Measurements from ENCODE around the gene ZDHHC18.
"Not testable (repeated sequence)": the region's sequence is repeated elsewhere in the genome, so short reads cannot be mapped to it uniquely, and the experiment has no call there.

The ZDHHC18 gene

GRCh38 chr1:26791148-26791547 lies 35.3 kb upstream of the ZDHHC18 start:
- no peak for DNase-seq (ENCODE audit: low read depth)

GRCh38 chr1:26791626-26792025 lies 34.9 kb upstream of the ZDHHC18 start:
- no peak for DNase-seq (ENCODE audit: low read depth)

GRCh38 chr1:26792924-26793323 lies 33.6 kb upstream of the ZDHHC18 start:
- DNase-seq (ENCODE audit: low read depth), result no peak

GRCh38 chr1:26794391-26794790 lies 32.1 kb upstream of the ZDHHC18 start:
- DNase-seq (ENCODE audit: low read depth), result no peak

DNA sequence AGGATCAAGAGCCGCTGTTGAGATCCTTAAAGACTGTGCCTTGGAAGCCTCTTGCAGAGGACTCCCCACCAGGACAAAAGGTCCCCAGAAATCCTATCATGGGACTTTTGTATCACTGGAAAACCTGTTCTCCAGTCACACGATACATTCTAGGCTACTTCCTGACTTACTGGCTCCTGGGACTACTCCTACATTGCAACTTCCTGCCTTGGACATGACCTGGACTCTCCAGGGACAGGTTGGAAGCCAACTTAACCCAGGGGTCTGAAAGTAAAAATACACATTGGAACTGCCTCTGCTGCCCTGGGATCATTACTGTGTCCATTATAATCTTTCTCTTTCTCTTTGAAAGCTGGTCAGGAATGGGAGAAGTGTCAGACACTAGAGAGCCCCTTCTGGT lies 28.9 kb upstream of the ZDHHC18 start:
- DNase-seq (ENCODE audit: low read depth), result no peak

GRCh38 chr1:26799479-26800142 lies 26.9 kb upstream of the ZDHHC18 start:
- DNase-seq (ENCODE audit: low read depth), result no peak

DNA sequence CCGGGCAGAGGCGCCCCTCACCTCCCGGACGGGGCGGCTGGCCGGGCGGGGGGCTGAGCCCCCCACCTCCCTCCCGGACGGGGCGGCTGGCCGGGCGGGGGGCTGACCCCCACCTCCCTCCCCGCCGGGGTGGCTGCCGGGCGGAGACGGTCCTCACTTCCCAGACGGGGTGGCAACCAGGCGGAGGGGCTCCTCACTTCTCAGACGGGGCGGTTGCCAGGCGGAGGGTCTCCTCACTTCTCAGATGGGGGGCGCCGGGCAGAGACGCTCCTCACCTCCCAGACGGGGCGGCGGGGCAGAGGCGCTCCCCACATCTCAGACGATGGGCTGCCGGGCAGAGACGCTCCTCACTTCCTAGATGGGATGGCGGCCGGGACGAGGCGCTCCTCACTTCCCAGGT lies 22.6 kb upstream of the ZDHHC18 start:
- DNase-seq (ENCODE audit: low read depth), result not testable (repeated sequence)

GRCh38 chr1:26810105-26810504 lies 16.4 kb upstream of the ZDHHC18 start:
- peak; percentile 65 for DNase-seq (ENCODE audit: low read depth)

- DNase-seq (ENCODE audit: low read depth), result no peak
Observed at GRCh38 chr1:26811057-26811456, 15.4 kb upstream of the ZDHHC18 start.

DNA sequence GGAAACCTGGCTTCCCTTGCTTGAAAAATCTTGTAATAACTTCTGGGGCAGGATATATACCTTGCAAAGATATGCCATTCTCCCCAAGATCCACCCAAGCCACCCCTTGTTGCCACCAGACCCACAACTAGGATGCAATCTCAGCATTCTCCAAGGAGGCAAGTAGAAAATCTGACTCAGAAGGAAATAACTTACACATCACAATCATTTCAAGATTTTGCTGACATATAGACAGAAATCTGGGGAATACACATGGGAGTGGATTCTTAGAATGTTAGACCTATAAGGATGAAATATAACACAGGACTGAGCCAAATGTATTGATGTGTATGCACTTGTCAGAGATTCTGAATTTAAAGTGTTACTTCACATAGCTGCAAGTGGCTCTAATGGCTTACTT lies 14.8 kb upstream of the ZDHHC18 start:
- DNase-seq (ENCODE audit: low read depth), result no peak

DNA sequence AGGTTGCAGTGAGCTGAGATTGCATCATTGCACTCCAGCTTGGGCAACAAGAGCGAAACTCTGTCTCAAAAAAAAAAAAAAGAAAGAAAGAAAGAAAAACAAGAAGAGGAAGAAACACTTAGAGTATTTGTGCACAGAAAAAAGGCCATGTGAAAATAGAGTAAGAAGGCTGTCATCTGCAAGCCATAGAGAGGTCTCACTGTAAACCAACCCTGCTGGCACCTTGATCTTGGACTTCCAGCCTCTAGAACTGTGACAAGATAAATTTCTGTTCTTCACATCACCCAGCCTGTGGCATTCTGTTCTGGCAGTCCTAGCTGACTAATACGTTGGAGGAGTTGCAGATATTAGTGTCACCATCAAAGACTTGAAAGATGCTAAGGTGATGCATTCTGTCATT lies 12.1 kb upstream of the ZDHHC18 start:
- no peak for DNase-seq (ENCODE audit: low read depth)

DNA sequence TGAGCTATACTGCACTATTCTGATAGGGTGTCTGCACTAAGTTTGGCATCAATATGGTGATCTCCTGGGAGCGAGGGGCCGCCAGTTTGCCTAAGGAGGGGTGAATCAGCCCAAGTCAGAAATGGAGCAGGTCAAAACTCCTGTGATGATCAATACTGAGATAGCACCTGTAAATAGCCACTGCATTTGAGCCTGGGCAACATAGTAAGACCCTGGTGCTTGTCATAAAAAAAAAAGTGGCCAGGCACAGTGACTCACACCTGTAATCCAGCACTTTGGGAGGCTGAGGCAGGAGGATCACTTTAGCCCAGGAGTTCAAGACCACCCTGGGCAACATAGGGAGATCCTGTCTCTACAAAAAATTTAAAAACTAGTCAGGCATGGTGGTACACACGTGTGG lies 11.6 kb upstream of the ZDHHC18 start:
- no peak for DNase-seq (ENCODE audit: low read depth)

DNA sequence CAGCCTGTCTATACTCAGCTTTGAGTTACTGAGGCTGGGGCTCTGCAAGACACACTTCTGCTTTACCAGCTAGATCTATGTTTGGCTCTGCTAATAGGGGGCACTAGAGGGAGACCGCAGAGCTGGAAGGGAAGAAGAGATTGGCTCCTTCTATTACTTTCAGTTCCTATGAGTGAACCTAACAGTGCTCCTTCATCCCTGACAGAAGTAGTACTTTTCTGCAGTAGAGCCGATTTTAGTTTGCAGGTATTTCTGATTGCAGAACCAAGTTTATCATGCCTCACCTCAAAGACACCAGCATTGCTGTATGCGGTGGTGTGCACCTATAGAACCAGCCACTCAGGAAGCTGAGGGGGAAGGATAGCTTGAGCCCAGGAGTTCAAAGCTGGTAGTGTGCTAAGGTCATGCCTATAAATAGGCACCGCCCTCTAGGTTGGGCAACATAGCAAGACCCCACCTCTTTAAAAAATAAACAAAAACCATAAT lies 5.7 kb upstream of the ZDHHC18 start:
- no peak for DNase-seq (ENCODE audit: low read depth)

DNA sequence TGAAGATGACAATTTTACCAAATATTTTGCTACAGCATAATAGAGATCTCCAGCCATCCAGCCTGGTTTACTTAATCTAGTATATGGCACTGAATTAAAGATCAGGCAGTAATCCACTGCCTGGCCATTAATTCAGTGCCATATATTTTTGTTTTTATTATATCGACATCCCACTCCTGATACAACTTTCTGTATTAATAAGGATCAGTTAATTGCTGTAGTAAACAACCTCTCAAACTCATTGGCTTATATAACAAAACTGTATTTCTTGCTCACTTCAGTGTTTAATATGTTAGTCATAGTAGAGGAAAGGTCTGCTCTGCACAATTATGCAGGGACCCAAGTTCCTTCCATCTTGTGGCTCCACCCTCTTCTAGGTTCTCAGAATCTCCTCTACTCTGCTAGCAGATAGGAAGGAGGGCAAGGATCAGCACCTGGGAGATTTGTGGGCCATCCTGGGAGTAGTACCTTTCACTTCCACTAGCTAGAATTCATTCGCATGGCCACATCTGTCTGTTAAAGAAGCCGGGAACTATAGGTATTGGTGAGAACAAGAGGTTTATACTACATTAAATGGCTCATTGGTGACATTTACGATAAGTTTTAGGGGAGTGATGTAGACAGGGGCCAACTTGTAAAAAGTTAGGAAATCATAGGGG lies 3.6 kb upstream of the ZDHHC18 start:
- DNase-seq (ENCODE audit: low read depth), result no peak

- no peak for DNase-seq (ENCODE audit: low read depth)
Observed at GRCh38 chr1:26824731-26825130, 1.8 kb upstream of the ZDHHC18 start.

DNA sequence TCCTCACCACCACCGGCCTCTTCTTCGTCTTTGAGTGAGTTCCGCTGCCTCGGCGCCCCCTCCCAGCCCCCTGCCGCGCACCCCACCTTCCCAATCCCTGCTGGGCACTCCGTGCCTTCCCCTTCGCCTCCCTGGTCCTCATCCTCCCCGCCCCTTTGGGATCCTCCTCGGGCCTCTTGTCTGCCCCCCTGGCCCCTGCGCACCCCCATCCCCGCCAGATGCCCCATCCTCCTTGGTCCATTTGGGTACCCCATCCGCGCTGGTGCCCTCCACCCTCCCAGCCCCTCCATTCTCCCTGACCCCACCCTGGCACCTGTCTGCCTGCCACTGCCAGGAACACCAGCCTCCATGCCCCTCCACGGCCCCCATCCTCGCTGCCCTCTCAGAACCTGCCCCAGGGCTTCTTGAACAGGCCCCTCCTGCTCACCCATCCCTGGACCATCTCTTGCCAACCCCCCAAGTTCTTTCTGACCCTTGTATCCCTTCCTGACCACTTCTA lies 667 bp downstream of the ZDHHC18 start:
- DNase-seq (ENCODE audit: low read depth), result no peak

DNA sequence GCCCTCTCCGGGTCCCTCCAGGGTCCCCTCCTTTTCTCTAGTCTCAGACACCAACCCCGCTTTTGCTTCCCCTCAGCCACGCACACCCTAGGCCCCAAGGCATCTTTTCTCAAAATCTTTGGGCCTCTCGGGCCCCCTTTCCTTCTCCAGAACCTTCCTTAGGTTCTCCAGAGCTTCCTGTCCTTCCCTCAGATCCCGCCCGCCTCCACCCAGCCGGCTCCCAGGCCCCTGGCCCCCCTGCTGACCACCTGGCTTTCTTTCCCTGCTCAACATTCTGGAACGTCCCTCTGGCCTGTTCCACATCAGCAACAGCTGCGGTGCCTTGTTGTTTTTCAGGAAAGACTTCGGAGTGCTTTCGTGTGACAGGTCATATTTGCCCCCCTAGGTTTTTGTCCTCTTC lies 1.2 kb downstream of the ZDHHC18 start:
- no peak for DNase-seq (ENCODE audit: low read depth)

- no peak for DNase-seq (ENCODE audit: low read depth)
Observed at GRCh38 chr1:26828411-26828991, 2.0 kb downstream of the ZDHHC18 start.

GRCh38 chr1:26829184-26829911 lies 2.9 kb downstream of the ZDHHC18 start:
- no peak for DNase-seq (ENCODE audit: low read depth)

GRCh38 chr1:26831059-26831458 lies 4.6 kb downstream of the ZDHHC18 start:
- DNase-seq (ENCODE audit: low read depth), result no peak

DNA sequence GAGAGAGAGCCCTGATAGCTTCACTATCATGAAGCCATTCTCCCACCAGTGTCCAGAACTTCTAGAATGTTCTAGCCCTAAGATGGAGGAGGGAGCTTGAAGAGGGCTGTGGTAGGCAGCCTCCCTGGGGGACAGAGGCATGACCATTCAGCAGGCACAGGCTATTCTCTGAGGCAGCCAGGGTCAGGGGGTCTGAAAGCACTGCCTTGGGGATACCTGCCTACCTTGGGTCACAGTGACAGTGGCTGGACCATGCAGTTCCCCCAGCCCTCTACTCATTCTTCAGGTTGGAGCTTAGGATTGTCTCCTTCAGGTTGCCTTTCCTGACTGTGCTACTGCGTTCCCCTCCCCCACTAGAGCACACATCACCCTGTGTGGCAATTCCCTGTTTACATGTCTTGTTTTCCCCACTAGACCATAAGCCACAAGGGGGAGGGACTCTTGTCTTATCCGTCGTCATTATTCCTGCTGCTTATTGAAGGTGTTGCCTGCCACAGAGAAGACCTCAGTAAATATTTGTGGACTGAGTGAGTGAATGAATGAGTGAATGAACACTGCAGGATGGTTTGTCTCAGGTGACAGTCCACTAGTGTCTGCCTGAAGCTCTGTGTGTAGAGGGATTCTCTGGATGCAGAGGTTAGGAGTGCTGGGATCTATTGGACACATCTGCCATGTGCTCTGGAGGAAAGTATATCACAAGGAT lies 5.2 kb downstream of the ZDHHC18 start:
- no peak for DNase-seq (ENCODE audit: low read depth)
